Fibroblast of lung (primary cell): ENCODE measurements around the gene CTDP1. TPM values are rescaled to one million over a fixed set of nuclear protein-coding genes. Genes with fewer than 3 reads are reported as not detected.
A peak's percentile ranks its signal among the peaks of the same experiment; 100 is the strongest.

ENCODE experiments used
- DNase-seq, 2 donors: peaks; one replicate each; pipeline versions ENCODE4 v3.0.0 to v3.0.0-alpha.2; 2010; ENCODE audit warnings: low read depth in 2 of 2
- H2AFZ ChIP-seq: 2 replicates; pipeline ENCODE4 v1.5.1; 2012; ENCODE audit warnings: low read length, control low read depth, inconsistent platforms
- H3K27ac ChIP-seq: 2 replicates; pipeline ENCODE4 v1.5.1; 2011; ENCODE audit warnings: low read length, control low read depth; ENCODE audit not compliant: insufficient read depth
- H3K27me3 ChIP-seq: 2 replicates; pipeline ENCODE4 v1.5.1; 2011; ENCODE audit warnings: mild to moderate bottlenecking, low read length; ENCODE audit not compliant: control insufficient read depth, insufficient read depth
- H3K36me3 ChIP-seq: 2 replicates; pipeline ENCODE4 v1.5.1; 2011; ENCODE audit warnings: low read length; ENCODE audit not compliant: control insufficient read depth, insufficient read depth
- H3K4me1 ChIP-seq: 2 replicates; pipeline ENCODE4 v1.5.1; 2011; ENCODE audit warnings: low read length; ENCODE audit not compliant: control insufficient read depth, insufficient read depth; ENCODE audit errors: extremely low read depth
- H3K4me2 ChIP-seq: 2 replicates; pipeline ENCODE4 v1.5.1; 2011; ENCODE audit warnings: low read length, control low read depth; ENCODE audit not compliant: insufficient read depth; ENCODE audit errors: extremely low read depth
- H3K4me3 ChIP-seq, 4 experiments: fragments of 200-600 bp in 1 of 4; sonication (generic) in 1 of 4; replicated peaks in 1 of 4; 2 replicates each; pipeline ENCODE4 v1.5.1; 2011 to 2016; ENCODE audit warnings: low read length in 4 of 4, low read depth in 3 of 4, mild to moderate bottlenecking in 3 of 4, control low read depth in 2 of 4, inconsistent platforms in 1 of 4, mixed read lengths in 1 of 4; ENCODE audit not compliant: insufficient read depth in 1 of 4; ENCODE audit errors: control extremely low read depth in 1 of 4
- H3K79me2 ChIP-seq: 2 replicates; pipeline ENCODE4 v1.5.1; 2012; ENCODE audit warnings: mild to moderate bottlenecking, low read length, inconsistent platforms; ENCODE audit not compliant: control insufficient read depth, insufficient read depth
- H3K9ac ChIP-seq: 2 replicates; pipeline ENCODE4 v1.5.1; 2011; ENCODE audit warnings: mild to moderate bottlenecking, low read length, control low read depth; ENCODE audit not compliant: insufficient read depth
- H3K9me3 ChIP-seq: 2 replicates; pipeline ENCODE4 v1.5.1; 2012; ENCODE audit warnings: low read depth, low read length; ENCODE audit not compliant: control insufficient read depth, insufficient read depth
- H4K20me1 ChIP-seq: 2 replicates; pipeline ENCODE4 v1.5.1; 2011; ENCODE audit warnings: low read length; ENCODE audit not compliant: control insufficient read depth, insufficient read depth; ENCODE audit errors: extremely low read depth
- EZH2 ChIP-seq: IDR thresholded peaks from 2 replicates; pipeline ENCODE4 v1.5.1; 2012; ENCODE audit warnings: low read length, control low read depth, mild to moderate bottlenecking; ENCODE audit errors: missing control alignments
- polyA plus RNA-seq, 2 donors: library from polyadenylated mRNA; depleted of rRNA in 1 of 2; stranded (reverse) in 1 of 2; unstranded in 1 of 2; fragments of >200 nt; gene quantifications; 2 replicates each; pipeline ENCODE4 v1.2.1, GENCODE V29; 2011 to 2012; ENCODE audit warnings: missing spikeins in 1 of 2
- total RNA-seq: library from RNA; depleted of rRNA; stranded (reverse); fragments of >200 nt; gene quantifications from 2 replicates; pipeline ENCODE4 v1.2.1, GENCODE V29; 2014
- TF ChIP-seq, protein P1 (sequence below), 2 donors: IDR thresholded peaks in 1 of 2; conservative IDR thresholded peaks in 1 of 2; 1 replicate in 1 of 2; 2 replicates in 1 of 2; pipeline ENCODE4 v1.5.1; 2011 to 2012; ENCODE audit warnings: low read length in 2 of 2, control low read depth in 1 of 2, inconsistent platforms in 1 of 2, low read depth in 1 of 2, mild to moderate bottlenecking in 1 of 2

The CTDP1 gene
- total and polyA plus RNA-seq, 2 donors (not counting 1 experiment from before 2014, with no cell fraction given): 6.4 to 24.8 TPM

GRCh38 chr18:79641722-79642497 is 37.7 kb upstream of the CTDP1 start:
- H3K27me3 ChIP-seq: no peaks in the 10 kb centered on the region

DNA sequence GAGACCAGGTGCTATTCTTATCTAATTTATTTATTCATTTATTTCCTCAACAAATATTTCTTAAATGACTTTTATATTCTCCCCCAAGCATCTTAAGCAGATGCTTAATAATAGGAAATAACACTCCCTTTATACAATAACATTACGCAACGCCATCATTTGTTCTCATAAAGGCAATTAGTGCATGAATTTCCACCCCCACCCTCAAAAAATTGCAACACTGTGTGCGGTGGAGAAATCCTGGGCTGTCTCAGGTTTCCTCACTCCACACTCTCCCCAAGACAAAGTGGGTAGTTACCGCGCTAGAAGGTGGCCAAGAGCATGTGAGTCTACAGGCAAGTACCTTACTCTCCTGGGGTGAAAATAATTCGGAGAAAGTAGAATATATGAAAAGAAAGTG is 37.0 kb upstream of the CTDP1 start:
- Histone ChIP-seq H3K27ac (no peak overlapping the region), H3K9me3 (no peaks in the 10 kb centered on the region), H3K79me2 (no peaks in the 10 kb centered on the region), H3K4me2 (no peak overlapping the region), H3K4me3 (no peak overlapping the region), H4K20me1 (no peaks in the 10 kb centered on the region), H3K9ac (no peak overlapping the region), H3K4me1 (no peaks in the 10 kb centered on the region), H3K36me3 (no peaks in the 10 kb centered on the region), H2AFZ (no peak overlapping the region), H3K27me3 (no peaks in the 10 kb centered on the region)
- TF ChIP-seq, protein P1, sequence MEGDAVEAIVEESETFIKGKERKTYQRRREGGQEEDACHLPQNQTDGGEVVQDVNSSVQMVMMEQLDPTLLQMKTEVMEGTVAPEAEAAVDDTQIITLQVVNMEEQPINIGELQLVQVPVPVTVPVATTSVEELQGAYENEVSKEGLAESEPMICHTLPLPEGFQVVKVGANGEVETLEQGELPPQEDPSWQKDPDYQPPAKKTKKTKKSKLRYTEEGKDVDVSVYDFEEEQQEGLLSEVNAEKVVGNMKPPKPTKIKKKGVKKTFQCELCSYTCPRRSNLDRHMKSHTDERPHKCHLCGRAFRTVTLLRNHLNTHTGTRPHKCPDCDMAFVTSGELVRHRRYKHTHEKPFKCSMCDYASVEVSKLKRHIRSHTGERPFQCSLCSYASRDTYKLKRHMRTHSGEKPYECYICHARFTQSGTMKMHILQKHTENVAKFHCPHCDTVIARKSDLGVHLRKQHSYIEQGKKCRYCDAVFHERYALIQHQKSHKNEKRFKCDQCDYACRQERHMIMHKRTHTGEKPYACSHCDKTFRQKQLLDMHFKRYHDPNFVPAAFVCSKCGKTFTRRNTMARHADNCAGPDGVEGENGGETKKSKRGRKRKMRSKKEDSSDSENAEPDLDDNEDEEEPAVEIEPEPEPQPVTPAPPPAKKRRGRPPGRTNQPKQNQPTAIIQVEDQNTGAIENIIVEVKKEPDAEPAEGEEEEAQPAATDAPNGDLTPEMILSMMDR (conservative IDR thresholded peaks at IDR 0.05 in 1 of 2, IDR thresholded peaks at IDR 0.05 in 1 of 2; ENCODE audit: low read depth in 1 of 2, low read length in 2 of 2): no peak
- no peak for TF ChIP-seq EZH2
- DNase-seq: peak; percentile 13 to 20

More at GRCh38 chr18:79641722-79642497, 37.7 kb upstream of the CTDP1 start:
- Histone ChIP-seq H3K4me3 (no peak overlapping the region), H3K9ac (no peak overlapping the region), H4K20me1 (no peaks in the 10 kb centered on the region), H2AFZ (no peak overlapping the region), H3K36me3 (no peaks in the 10 kb centered on the region), H3K27ac (no peak overlapping the region), H3K79me2 (no peaks in the 10 kb centered on the region), H3K4me2 (no peak overlapping the region), H3K9me3 (no peaks in the 10 kb centered on the region), H3K4me1 (no peaks in the 10 kb centered on the region)
- no peak for DNase-seq
- TF ChIP-seq, protein P1 (conservative IDR thresholded peaks at IDR 0.05 in 1 of 2, IDR thresholded peaks at IDR 0.05 in 1 of 2; ENCODE audit: low read depth in 1 of 2, low read length in 2 of 2): no peak
- TF ChIP-seq EZH2: no peak

DNA sequence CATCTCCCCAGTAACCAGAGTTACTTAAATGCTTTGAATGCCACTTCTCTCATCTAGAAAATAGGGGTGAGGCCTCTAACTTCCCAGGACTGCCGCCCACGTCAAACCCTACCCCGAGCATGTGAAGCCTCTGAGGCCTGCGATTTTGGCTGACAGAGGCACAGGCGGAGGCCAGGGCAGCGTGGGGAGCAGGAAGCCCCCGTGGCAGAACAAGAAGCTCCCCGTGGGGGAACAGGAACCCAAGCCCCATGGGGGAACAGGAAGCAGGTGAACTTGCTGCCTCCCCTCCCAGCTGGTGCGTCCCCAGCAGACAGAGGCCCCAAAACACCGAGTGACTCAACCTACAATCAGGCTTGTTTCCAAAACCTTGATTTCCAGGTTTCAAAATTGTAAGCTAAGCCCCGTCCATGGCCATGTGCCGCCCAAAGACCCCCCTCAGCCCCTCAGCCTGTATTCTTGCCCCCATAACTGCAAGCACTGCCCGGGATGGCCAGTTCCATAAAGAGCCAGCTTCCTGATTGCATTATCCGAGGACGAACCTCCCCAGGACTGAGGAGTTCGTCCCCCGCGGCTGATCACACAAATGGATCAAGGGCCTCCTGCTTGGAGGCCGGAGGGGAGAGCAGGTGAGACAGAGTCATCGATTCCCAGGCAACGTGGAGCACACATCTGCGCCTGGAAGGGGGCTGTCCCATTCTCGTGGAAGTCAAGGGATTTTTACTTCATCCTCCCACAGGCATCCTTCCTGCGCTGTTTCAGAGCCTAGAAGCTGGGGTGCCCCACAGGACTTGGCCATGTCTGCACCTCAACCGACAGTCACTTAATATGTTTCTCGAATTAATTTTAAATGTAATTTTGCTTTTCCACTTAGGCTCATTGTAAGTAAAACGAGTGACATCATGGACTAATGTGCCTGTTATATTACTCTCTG is 36.3 kb upstream of the CTDP1 start:
- Histone ChIP-seq H3K27me3 (no peaks in the 10 kb centered on the region), H3K4me3 (no peak overlapping the region), H3K27ac (no peak overlapping the region), H4K20me1 (no peaks in the 10 kb centered on the region), H3K9ac (no peak overlapping the region), H3K9me3 (no peaks in the 10 kb centered on the region), H3K4me1 (no peaks in the 10 kb centered on the region), H3K36me3 (no peaks in the 10 kb centered on the region), H3K4me2 (no peak overlapping the region), H3K79me2 (no peaks in the 10 kb centered on the region), H2AFZ (no peak overlapping the region)
- no peak for TF ChIP-seq EZH2
- TF ChIP-seq, protein P1 (conservative IDR thresholded peaks at IDR 0.05 in 1 of 2, IDR thresholded peaks at IDR 0.05 in 1 of 2; ENCODE audit: low read depth in 1 of 2, low read length in 2 of 2): no peak
- no peak for DNase-seq
